CD4-positive, alpha-beta T cell treated with Interleukin-12 subunit alpha and Interleukin-12 subunit beta, for 1 hour (primary cell): ENCODE data around the gene FXYD1.
"Not testable (repeated sequence)": the region's sequence is repeated elsewhere in the genome, so short reads cannot be mapped to it uniquely, and the experiment has no call there.

ENCODE experiments used
- DNase-seq: peaks from one replicate; pipeline ENCODE4 v3.0.0-alpha.2; 2020

Gene FXYD1

DNA sequence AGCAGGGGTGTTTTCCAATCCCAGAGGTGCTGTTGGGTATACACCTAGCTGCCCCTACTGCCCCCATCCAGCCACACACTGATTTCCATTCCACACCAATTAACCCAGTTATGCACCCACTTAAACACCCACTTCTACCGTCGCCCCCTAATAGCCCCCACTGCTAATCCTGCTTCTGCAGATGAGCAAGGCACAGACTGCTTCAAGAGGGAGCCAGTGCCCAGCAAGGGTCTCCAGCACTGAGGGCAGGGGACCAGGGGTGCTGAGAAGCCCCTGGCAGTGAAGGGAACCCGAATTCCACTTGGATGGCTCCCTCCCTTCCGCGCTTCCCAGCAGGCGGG, 5.6 kb downstream of the FXYD1 start:
- no peak for DNase-seq

DNA sequence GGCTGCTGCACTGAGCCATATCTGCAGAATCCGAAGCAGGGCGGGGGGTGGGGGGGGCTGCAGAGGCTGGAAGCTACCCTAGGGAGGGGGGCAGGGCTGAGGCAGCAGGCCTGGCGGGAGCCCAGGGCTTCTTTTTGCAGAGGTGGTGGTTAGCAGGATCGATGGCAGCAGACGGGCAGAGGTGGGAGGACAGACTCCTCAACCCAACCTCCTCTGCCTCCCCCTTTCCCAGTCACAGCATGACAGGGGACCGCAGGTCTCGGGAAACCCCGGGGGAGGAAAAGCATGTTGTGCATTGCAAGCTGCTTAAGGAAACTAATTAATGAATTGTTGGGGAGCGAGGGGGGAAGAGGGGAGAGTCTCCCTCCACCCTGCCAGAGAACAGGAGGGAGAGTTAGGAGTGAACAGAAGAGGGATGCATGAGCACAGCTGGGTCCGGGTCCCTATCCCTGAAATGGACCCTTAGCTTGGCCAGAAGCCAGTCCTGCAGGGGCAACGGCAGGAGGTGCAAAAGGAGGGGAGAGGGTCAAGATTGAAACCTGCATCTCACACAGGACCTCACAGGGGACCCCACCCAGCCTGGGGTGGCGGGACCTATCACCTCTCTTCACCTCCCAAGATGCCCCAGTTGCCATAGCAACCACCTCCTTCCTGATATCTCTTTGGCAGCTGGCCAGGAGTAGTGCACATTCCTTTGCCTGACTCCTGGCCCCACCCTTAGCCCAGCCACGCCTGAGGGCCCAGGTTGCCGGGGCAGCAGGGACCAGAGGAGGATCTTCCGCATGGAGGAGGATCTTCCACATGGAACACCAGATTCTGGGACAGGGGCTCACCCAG, 6.2 kb downstream of the FXYD1 start:
- DNase-seq: peak; percentile 67

GRCh38 chr19:35146746-35147459, 8.3 kb downstream of the FXYD1 start:
- no peak for DNase-seq

GRCh38 chr19:35149463-35149862, 10.8 kb downstream of the FXYD1 start:
- no peak for DNase-seq

DNA sequence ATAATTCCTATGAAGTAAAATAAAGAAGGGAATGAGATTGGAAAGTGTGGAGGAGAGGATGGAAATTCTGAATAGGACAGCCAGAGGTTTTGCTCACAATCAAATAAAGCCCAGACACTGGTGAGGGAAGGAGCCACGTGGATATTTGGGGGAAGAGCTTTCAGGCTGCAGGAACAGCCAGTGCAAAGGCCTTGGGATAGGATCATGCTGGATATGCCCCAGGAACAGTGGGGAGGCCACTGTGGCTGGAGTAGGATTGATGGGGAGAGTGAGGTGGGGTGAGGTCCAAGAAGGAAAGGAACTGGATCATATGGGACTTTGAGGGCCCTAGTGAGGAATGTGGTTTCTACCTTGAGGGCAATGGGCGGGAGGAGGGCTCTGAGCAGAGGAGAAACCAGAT, 11.8 kb downstream of the FXYD1 start:
- DNase-seq: no peak

DNA sequence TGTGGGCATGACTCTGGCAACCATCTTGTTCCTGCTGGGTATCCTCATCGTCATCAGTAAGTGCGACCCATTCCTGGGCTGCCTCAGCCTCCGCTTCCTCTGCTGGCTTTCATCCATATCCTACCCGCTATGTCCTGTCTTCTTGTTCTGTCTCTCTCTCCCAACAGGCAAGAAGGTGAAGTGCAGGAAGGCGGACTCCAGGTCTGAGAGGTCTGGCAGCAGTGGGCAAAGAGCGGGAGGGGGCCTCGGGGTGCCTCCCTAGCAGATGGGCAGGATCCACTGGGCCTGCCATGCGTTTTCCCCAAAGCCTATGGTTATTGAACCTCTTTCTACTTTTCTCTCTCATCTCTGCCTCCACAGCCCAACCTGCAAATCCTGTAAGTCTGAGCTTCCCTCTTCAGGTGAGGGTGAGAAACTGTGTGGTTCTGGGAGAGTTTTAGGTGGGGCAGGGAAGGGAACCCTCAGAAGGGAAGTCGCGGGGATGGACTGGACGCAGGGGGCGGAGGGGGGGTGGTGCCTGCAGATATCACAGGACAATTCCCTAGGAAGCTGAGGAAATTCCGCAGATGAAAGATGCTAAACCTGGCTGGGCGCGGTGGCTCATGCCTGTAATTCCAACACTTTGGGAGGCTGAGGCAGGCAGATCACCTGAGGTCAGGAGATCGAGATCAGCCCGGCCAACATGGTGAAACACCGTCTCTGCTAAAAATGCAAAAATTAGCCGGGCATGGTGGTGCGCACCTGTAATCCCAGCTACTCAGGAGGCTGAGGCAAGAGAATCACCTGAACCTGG, 12.8 kb downstream of the FXYD1 start:
- no peak for DNase-seq

- not testable (repeated sequence) for DNase-seq
These were observed 14.5 kb downstream of the FXYD1 start for GRCh38 chr19:35153129-35153522.

DNA sequence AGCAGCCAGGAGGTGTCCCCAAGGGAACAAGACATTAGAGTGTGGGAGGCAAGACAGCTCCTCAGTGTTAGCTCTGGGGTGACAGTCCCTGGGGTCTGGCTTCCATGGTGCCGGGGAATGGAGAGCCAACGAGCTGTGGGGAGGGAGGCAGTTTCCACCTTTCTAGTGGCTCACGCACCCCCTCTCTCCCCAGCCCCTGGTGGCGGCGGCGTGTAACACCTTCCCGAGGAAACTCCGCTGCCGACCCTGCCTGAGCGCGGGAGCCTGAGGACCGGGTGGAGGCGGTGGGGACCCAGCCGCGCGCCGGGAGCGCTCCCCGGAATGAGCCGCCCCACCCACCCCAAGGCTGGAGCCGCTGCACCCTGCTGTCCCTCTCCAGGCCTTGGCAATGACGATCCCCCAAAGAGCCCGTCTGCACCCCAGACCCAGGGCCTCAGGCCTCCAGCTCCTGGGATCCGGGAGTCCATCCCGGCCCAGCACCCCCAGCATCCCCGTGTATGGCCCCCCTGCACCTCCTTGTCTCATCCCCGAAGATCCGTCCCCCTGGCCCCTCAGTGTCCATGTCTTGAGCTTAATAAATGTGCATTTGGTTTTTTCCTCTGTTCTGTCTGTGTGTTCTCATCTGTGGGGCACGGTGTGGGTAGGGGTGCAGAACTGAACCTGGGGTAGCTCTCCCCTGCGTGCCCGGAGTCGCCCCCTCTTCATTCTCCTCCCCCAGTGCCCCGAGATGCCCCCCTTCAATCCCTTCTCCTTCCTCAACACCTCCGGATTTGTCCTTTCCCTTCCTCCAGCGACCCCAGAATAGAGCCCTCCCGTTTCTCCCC, 15.3 kb downstream of the FXYD1 start:
- peak; percentile 80 for DNase-seq

- peak; percentile 76 for DNase-seq
These were observed 16.1 kb downstream of the FXYD1 start, which contains the start of gene FXYD5 for GRCh38 chr19:35154525-35155406. Gene FXYD5, plus strand, starts transcription at chr19:35154735. Its CDS starts 816 bp downstream, at chr19:35155551.

DNA sequence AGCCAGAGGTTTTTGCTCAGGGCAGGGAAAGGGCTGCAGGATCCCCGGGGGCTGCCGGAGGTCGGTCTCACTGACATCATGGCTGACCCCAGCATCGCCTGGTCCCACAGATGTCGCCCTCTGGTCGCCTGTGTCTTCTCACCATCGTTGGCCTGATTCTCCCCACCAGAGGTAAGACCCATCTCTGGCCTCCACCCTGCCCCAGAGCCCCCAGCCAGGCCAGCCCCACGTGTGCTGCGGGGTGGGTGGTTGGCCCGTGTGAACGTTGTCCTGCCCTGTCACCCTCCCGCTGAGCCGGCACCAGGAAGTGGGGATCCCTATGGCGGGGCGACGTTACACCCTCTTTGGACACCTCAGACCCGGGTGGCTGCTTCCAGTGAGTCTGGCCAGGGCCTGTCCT, 16.8 kb downstream of the FXYD1 start:
- peak; percentile 36 for DNase-seq

- no peak for DNase-seq
These were observed 17.5 kb downstream of the FXYD1 start for GRCh38 chr19:35155981-35156672.

DNA sequence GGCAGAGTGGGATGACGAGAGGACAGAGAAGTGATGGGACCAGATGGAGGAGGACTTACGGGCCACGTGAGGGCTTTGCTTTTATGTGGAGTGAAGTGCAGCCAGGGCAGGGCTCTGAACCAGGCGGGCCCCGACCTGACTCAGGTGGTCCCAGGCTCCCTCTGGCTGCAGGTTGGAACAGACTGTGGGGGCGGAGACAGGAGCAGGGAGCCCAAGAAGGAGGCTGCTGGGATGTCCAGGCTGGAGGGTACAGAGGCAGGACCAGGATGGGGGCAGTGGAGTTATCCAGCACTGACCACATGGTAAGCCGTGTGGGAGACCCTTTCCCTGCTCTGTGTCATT, 18.0 kb downstream of the FXYD1 start:
- DNase-seq: no peak

- no peak for DNase-seq
These were observed 18.8 kb downstream of the FXYD1 start for GRCh38 chr19:35157431-35157830.

DNA sequence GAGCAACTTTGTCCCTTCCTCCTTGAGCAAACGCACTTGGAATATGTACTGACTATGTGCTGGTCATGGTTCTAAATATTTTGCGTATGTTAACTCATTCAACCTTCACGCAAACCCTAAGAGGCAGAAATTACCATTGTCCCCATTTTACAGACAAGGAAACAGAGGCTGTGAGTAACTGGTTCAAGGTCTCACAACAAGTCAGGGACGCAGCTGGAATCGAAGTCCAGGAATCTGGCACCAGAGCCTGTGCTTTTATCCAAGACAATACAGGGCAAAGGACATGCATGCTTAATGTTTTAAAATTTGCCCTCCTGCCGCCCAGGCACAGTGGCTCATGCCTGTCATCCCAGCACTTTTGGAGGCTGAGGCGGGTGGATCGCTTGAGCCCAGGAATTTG, 21.0 kb downstream of the FXYD1 start:
- no peak for DNase-seq

DNA sequence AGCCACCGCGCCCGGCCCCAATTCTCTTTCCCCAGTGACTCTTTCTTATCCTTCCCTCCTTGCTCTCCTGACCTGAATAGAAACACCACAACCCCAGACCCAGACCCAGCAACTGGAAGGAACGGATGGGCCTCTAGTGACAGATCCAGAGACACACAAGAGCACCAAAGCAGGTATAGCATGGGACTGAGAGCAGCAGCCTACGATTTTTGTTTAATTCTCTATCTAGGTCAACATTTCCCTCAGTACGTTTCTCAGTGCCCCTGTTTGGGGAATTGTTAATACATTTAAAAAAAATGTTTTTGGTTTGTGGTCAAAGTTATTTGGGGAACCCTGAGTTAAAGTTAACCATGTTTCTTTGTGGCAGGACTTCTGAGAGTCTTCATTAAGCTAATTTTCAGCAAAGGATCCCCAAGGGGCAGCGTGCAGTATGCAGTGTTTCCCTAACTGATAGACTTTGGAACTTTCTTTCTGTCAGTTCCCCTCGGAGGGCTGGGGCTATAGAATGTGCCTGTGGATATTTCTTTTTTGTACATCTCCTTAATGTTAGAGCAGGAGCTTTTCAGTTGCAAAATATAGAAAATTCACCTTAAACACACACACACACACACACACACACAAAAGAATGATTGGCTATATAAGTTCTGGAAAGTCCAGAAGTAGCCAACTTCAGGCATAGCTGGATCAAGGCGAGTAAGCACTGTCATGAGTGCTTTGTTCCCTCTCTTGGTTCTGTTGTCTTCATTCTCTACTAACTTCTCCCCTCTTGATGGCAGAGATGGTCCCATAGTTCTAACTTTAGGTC, 22.2 kb downstream of the FXYD1 start:
- DNase-seq: no peak

DNA sequence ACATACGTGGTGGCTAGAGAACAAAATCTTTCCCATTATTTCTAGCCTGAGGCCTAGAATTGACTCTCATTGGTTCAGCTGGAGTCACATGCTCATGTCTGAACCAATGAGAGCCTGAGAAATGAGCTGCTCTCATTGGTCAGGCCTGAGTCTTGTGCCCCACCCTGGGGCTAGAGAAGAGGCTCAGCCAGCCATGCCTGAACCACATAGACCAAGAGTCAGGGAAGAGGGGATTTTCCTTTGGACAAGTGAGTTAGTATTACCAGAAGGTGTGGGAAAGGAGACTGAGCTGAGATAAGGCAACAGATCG, 22.8 kb downstream of the FXYD1 start:
- no peak for DNase-seq

DNA sequence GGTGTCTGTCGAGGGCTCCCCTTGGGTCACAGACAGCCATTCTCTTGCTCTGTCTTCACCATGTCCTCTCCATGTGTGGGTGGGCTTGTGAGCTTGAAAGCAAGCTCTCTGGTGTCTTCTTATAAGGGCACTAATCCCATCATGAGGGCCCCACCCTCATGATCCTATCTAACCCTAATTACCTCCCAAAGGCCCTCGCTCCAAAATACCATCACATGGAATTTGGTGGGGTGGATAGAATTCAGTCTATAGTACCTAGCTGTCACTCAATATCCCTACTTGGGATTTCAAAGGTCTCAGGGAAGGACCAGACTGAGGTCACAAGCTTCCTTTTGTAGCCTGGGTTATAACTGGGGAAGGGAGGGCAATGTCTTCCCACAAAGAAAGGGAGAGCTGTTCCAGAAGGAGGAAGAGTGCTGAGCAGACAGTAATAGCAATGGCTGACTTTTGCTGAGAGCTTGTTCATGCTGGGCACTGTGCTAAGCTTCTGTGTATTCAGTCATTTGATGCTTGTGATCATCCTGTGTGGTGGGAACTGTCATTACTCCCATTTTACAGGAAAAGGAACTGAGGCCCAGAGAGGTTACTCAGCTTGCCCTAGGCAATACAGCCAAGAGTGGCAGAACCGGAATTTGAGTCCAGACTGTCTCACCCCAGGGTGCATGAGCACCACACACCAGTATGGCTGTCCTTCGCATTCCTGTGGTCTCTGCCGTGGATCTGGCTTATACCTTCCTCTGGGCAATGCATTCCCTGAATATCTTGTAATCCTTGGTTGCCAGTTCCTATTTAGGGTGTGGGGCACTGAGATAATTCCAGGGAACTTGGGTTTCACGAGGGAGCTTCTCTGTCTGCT, 24.1 kb downstream of the FXYD1 start:
- no peak for DNase-seq

- DNase-seq: no peak
These were observed 25.8 kb downstream of the FXYD1 start for GRCh38 chr19:35164418-35164817.
